Ramos (cell line): ENCODE data around the gene KIAA1755.

Experiments used
- in situ Hi-C: fragments of 300-500 bp; cut with MboI; formaldehyde crosslinking; loops from one replicate; pipeline ENCODE4 v1.14.3; 2022; ENCODE audit warnings: low sequenced_read_pairs; ENCODE audit not compliant: unreplicated experiment

KIAA1755 gene, protein sequence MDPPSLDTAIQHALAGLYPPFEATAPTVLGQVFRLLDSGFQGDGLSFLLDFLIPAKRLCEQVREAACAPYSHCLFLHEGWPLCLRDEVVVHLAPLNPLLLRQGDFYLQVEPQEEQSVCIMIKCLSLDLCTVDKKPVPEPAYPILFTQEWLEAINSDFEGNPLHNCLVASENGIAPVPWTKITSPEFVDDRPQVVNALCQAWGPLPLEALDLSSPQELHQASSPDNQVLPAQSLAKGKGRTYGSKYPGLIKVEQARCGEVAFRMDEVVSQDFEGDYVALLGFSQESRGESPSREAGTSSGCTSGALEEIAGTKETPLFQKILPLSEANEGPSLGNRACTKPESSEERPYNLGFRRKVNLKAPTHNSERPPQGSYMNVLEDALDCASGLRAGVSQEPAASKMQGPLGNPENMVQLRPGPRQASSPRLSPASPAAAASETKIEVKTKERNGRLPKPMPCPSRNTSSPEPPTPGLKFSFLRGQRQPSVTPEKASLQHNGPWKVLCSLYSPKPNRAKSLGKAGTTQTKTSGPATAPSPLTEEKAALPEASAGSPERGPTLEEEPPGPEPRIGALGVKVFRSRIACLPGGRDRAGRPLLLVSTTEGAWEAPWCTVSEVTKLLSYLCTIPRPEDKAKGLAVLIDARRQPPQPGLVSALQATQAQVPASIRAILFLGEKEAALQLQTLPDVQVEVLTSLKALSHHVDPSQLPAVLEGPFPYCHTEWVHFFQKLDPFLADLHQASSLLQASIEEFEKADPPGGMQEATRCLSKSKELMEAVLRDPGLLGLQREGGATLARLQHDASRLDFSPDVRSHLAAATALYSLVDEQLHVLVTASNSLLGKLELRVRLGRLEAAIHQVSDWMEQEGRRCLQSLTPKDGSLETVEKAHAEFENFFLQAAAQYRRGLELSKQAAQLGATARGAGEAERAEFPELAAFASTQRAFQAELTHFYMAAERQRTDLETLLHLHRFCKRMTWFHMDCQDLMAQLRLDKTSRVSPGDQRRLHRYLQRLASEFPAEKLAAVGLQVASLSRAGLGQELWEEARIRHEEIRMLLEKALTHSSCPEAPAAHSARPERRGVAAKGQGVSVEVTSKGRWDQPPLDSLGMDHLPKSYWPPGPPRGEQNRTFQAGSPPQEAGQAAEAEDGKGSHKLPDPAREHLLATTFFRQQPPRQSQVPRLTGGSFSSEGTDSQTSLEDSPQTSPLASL

DNA sequence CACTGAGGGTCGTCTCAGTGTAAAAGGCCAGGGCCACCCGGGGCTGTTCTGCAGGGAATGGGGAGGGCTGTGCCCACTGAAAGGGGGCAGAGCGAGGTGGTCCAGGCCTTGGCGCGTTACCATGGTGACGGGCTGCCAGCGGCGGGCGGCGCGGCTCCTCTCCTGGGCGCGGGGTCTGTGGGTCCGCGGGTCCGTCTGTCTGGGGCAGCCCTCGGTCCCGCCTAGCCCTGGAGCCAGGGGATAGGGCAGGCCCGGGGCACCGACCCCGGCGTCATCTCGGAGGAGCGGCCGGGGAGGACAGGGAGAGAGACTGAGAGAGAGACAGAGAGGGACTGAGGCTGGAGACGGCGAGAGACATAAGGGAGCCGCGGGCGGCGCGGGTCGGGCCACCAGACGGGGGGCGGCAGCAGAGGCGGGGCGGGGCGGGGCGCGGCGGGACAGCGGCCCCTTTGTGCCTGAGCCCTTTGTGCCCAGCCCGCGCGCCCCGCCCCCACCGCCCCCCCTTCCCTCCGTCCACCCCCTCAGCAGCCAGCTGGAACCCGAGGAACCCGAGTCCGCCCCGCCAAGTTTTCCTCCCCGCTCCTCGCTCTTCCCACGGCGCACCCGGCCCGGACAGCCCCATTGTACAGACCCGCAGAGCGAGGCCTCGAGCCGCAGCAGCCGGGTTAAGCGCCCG lies at the start of gene KIAA1755:
Gene KIAA1755, minus strand, starts transcription at position 358 of the 676 bp plus-strand sequence. Its CDS starts 235 bp downstream, at position 123.
- in situ Hi-C loops, result no loop called here

DNA sequence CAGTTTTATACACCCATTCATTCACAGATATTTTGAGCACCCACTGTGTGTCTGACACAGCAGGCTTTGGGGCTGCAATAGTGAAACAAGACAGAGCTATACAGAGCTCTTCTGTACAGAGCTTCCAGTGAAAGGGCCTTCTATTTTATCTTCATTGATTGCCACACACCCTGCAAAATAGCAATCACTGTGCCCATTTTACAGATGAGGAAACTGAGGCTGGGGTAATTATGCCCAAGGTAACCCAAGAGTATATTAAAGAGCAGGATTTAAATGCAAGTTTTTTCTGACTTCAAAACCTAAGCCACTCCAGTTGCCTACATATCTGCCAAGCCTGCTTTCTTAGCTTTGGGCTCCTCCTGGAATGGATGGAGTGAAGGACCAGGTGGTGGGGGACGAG lies 47.9 kb upstream of the KIAA1755 start:
- in situ Hi-C loops, result no loop called here

DNA sequence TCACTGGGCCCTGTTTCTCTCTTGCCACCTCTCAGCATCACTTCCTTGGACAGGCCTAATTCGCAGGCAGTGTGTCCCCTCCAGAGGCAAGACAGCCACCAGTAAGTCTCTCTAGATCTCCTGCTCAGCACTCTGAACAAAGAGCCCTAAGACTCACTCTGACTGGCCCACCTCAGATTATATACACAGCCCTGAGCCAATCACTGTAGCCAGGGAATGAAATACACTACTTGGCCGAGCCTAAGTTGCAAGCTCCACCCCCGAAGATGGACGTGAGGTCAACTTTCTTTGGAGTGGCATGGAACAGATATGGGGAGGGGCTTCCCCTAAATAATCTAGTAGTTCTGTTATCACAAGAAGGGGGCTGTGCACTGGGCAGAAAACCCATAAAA lies 47.5 kb upstream of the KIAA1755 start:
- in situ Hi-C loops, result no loop called here

DNA sequence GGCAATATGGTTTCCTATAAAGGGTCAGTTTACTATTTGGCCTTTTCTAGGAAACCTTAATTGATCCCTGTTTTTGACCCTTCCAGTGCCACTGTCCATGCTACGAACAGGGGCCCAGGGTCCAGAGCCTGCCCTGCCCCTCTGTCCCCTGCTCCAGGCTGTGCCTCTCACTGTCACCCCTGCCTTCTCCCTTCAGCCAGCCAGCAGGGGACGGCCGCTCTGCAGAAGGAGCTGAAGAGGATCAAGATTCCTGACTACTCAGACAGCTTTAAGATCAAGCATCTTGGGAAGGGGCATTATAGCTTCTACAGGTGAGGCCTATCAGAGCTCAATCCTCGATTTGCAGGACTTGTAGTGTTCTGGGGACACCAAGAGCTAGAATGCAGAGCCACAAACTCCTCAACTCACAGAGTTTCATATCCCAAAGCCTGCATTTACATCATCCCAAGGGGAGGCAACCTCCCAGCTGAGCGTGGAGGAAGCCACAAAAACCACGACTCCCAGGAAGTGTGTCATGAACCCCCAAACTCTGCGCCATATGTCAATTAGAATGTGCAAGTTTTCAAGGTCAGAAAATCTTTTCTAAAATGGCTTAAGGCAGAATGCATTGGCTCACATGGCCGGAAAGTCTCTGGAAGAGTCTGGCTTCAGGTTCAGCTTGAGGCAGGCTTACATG lies 47.0 kb upstream of the KIAA1755 start:
- in situ Hi-C loops, result no loop called here

DNA sequence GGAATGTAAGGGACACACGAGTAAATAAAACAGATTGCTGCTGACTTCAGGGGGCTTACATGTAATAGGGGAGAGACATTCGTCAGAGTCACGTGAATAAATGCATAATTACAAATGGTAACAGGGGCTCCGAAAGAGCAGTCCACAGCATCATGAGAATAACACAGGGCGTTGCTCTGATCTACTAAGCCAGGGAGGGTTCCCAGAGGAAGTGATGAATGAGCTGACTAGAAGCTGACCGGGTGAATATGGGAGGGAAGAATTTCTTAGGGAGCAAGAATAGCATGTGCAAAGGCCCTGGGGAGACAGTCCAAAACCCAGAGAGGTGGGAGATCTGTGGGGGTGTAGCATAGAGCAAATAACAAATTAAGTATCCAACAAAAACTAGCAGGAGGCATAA lies 45.8 kb upstream of the KIAA1755 start:
- in situ Hi-C loops, result no loop called here

DNA sequence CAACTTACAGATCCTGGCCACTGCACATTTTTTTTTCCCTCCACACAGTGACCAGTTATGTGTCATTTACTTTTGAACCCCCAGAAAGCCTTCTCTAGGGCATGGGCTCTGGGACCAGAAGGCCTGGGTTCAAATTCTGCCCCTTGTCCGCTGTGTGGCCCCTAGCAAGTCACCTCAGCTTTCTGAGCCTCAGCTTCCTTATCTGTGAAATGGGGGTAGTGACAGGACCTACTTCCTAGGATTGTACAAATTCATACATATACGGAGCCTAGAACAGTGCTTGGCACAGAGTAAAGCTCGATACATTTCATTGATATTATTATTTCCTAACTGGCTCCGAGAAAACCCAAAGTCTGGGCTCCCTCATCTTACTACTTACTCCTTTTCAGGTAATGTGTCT lies 45.0 kb upstream of the KIAA1755 start:
- in situ Hi-C loops, result no loop called here

DNA sequence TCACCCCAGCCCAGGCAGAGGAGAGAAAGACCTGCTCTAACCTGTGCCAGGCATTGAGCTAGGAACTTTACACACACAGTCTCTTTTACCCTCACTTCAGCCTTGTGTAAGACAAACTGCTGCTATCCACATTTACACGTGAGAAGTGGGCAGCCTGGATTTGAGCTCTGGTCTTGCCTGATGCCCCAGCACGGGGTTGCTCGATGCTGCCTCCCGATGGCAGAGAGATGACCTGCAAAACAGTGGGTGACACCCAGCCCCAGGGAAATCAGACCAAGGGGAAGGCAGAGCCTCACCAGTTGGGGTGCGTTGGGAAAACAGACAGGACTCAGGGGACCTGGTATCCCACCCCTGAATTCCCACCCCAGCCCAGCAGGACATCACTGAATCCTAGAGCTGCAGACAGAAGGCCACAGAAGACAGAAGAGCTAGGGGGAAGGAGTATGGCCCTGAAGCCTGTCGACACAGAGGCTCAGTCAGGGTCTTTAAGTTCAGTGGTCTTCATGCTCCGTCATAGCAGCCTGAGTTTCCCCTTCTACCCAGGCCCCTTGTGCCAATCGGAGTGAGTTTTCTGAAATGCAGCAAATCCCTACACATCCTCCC lies 44.4 kb upstream of the KIAA1755 start:
- in situ Hi-C loops, result no loop called here

DNA sequence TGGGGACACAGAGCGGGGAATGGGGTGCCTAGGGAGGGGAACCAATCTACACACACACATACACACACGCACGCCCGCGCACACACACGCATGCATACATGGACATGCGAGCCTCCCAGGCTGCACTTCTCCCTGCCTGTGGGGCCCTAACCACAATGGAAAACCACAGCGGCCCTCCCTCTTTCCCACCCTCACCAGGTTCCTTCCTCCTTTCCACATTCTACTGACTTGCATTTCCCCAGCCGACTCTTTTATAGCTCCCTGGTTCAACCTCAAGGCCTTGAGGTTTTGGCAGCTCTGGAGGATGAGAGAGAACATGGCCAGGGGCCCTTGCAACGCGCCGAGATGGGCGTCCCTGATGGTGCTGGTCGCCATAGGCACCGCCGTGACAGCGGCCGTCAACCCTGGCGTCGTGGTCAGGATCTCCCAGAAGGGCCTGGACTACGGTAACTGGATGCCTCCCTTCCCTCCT lies 43.4 kb upstream of the KIAA1755 start, which contains the start of gene BPI:
Gene BPI, plus strand, starts transcription at position 249 of the 472 bp plus-strand sequence. Its CDS starts 68 bp downstream, at position 317.
- in situ Hi-C loops, result no loop called here

DNA sequence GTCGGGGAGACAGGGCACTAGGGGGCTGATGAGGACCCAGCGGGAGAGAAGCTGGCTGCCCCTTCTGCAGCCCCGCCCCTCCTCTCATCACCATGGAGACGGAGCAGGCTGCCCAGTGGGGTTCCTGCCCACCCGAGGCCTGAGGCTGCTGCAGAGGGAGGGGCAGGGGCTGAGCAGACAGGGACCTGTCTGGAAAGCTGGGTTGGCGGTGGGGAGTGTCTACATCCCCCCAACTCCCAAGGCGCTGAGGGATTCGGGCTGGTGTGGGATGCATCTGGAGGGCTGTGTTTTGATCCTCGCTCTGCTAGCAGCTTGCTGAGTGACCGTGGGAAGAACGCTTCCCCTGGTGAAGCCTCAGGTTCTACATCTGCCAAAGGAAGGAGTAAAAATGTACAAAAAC lies 42.3 kb upstream of the KIAA1755 start:
- in situ Hi-C loops, result no loop called here

DNA sequence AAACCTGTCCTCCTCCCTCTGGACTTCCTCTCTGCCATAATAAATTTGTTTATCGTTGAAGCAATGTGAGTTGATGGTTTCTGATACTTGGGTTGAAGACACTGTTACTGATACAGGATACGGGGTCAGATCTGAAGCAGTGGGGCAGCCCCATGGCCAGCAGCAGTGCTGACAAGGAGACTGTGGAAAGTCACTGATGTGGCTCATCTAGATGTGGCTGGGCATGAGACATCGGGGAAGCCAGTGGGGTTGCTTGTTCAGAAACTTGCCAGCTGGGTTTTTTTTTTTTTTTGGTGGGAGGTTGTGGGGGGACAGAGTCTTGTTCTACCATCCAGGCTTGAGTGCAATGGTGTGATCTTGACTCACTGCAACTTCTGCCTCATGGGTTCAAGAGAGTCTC lies 40.8 kb upstream of the KIAA1755 start:
- in situ Hi-C loops, result no loop called here

DNA sequence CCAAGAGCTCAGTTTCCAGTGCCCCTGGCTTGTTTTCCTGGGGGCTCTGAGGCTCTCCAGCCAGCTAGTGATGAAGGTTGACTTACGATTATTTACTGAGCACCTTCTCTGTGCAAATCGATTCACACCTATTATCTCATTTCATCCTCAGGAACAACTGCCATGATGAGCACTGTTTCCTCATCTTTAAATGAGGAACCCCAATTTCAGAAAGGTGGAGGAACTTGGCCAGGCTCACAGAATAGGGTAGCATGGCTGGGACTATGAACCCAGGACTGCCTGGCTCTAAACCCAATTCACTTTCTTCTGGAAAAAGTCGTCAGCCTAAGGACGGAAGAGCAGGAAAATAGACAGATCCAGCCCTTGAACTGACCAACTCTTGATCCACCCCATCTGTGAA lies 39.9 kb upstream of the KIAA1755 start:
- in situ Hi-C loops, result no loop called here

DNA sequence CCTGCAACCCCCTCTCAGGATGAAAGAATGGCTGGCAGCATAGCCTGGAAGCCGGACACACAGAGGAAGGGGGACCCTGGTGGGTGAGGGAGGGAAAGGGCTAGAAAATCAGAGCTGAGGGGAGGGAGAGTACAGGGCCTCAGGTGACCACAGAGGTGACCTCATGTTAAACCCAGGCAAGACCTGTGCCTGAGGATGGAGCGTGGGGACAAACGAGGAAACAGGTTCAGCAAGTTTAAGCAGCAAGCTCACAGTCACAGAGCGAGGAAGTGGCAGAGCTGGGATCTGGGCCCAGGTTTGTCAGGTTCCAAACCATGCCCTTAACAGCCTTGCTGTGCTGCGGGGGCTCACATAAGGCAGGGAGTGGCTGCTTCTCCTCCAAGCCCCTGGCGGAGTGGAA lies 39.4 kb upstream of the KIAA1755 start:
- in situ Hi-C loops, result no loop called here

DNA sequence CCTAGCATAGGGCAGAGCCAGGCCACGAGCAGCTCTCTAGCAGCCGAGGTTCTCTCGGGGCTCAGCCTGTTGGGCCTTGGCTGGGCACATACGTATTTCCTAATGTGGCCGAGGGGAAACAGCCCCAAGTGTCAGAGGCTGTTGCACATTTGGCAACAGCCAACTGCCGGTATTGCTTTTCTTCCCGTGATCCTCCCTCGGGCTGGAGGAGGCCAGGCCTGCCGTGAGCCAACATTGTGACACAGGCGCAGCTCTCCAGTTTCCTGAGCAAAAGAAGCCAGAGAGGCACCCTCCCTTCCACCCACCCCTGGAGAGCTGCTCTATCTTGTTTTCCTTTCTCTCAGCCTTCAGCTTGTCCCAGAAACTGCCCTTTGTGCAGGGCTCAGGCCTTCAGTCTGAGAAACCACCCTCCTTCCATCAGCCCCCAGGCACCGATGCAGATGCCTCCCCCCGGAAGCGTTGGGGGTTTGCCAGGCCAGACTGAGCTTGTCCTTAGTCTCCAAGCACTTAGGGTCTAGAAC lies 38.3 kb upstream of the KIAA1755 start:
- in situ Hi-C loops, result no loop called here

DNA sequence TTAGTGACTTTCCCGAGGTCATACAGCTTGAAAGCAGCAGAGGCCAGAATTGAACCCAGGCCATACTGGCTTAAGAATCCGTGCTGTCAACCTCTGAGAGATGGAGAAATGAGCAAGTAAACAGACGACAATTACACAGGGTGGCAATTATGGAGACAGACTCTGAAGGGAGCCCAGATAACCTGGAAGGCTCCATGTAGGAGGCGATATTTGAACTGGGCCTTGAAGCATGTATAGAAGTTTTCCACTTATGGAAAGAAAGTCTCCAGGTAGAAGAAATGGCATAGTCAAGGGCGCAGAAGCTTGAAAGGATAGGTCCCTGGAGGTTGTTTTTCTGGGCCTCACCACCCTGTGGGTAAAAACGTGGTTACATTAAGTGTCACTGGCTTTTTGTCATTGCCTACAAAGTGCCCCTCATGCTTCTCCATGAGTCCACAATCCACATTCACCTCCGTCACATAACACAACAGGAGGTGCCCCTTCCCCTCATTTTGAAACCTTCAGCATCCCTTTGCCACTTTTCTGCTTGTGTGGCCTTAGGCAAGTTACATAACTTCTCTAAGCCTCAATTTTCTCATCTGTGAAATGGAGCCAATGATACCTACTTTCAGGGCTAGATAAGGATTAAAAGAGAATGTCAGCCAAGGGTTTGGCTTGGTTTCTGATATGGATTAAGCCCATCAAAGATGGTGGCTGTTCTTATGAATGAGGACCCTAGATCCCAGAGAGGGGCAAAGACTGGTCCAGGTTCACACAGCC lies 37.6 kb upstream of the KIAA1755 start:
- in situ Hi-C loops, result no loop called here

DNA sequence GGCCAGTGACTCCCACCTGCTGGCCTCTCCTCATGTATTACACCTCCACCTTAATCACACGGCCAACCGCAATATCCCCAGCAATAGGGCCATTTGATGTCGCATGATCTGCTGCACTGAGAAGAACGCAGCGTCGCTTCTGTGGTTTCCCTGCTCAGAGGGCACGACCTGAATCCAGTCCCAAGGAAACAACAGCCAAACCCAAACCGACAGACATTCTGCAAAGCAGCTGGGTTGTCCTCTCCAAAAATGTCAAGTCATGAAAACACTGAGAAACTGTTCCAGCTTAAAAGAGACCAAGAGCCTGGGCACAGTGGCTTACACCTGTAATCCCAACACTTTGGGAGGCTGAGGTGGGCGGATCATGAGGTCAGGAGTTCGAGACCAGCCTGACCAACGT lies 35.9 kb upstream of the KIAA1755 start:
- in situ Hi-C loops, result no loop called here

DNA sequence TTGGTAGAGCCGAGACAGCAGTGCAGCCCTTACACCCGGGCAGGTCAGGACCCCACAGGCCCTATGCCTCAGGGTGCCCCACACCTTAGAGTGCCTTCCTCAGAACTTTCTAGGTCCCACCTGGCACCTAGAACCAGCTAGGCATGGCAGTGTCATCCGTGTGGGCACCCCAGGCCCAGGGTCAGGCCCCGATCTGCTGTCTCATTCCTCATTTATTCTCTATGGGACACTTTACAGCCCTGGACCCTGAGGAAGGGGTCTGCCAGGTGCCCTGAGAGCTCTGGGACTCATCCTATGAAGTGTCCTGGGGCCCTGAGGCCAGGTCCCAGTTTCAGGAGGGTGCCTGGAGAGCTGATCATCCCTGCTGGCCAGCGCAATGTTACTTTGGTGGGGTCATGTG lies 35.3 kb upstream of the KIAA1755 start:
- in situ Hi-C loops, result no loop called here

DNA sequence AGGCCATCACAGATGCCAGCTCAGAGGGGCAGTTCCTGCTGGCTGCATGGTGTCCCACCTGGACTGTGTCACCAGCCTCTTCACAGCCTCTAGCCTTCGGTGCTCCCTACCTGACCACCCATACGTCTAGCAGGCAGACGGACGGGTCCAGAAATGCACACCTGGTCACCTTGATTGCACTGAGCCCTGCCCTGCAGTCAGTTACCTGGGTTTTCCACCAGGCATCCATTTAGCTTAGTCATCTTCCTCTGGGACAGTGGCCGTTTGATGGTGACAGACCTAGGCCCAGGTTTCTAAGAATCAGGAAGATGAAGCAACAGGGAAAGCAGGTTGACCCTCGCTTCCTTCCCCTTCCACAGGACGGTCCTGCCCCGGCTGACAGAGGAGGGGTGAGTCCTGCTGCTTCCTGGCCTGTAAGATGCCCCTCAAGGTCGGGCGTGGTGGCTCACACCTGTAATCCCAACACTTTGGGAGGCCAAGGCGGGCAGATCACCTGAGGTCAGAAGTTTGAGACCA lies 33.6 kb upstream of the KIAA1755 start:
- in situ Hi-C loops, result no loop called here
